GM12864 (cell line): ENCODE data around the gene BTBD9.

Experiments
- DNase-seq: peaks from one replicate; pipeline ENCODE4 v3.0.0-alpha.2; 2011; ENCODE audit warnings: low read depth
- H3K4me3 ChIP-seq: 2 replicates; pipeline ENCODE4 v1.5.1; 2011; ENCODE audit warnings: mild to moderate bottlenecking, low read depth, low read length, control low read depth
- TF ChIP-seq, protein P1 (sequence below): IDR thresholded peaks from 2 replicates; pipeline ENCODE4 v1.5.1; 2011; ENCODE audit warnings: low read depth, mild to moderate bottlenecking, moderate library complexity, low read length, control low read depth, inconsistent platforms; ENCODE audit errors: missing control alignments

Gene BTBD9

DNA sequence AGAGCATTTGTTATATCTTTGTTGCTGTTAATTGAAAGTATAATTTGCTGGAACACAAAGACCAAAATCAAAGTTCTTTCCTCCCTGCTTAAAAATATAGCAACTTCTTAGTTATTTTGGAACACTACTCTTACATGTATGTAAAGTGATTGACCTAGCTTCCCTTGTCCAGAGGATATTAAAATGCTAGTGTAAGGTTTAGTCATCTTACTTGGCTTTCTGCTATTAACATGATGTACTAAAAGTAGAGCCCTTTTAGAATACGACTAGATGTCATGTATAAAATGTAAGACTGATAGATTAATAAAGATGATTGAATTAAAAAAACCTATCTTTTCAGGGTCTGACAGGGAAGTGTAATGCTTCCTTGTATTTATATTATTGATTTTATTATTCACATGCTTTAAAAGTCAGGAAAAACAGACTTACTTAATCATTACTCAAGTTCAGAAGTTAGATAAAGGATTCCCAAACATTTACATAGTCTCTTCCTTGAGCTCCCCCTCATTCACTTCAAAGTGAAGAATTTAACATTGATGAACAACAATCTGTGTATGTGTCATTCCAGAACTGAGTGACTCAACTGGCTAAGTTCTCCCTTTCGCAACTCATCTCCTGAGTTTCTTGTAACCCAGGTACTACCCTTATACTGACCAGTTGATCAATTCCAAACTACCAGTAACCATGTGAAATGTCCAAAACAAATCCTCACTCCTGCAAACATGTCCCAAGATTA, 50.9 kb downstream of the BTBD9 start:
- DNase-seq, result no peak
- TF ChIP-seq, protein P1, sequence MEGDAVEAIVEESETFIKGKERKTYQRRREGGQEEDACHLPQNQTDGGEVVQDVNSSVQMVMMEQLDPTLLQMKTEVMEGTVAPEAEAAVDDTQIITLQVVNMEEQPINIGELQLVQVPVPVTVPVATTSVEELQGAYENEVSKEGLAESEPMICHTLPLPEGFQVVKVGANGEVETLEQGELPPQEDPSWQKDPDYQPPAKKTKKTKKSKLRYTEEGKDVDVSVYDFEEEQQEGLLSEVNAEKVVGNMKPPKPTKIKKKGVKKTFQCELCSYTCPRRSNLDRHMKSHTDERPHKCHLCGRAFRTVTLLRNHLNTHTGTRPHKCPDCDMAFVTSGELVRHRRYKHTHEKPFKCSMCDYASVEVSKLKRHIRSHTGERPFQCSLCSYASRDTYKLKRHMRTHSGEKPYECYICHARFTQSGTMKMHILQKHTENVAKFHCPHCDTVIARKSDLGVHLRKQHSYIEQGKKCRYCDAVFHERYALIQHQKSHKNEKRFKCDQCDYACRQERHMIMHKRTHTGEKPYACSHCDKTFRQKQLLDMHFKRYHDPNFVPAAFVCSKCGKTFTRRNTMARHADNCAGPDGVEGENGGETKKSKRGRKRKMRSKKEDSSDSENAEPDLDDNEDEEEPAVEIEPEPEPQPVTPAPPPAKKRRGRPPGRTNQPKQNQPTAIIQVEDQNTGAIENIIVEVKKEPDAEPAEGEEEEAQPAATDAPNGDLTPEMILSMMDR, result no peak
- no peak overlapping the region for H3K4me3 ChIP-seq

GRCh38 chr6:38587766-38588362, 51.9 kb downstream of the BTBD9 start:
- H3K4me3 ChIP-seq, result no peak overlapping the region
- DNase-seq, result no peak
- TF ChIP-seq, protein P1, result no peak

- TF ChIP-seq, protein P1, result no peak
- no peak overlapping the region for H3K4me3 ChIP-seq
- DNase-seq, result no peak
These were observed 52.7 kb downstream of the BTBD9 start for GRCh38 chr6:38586992-38587391.

DNA sequence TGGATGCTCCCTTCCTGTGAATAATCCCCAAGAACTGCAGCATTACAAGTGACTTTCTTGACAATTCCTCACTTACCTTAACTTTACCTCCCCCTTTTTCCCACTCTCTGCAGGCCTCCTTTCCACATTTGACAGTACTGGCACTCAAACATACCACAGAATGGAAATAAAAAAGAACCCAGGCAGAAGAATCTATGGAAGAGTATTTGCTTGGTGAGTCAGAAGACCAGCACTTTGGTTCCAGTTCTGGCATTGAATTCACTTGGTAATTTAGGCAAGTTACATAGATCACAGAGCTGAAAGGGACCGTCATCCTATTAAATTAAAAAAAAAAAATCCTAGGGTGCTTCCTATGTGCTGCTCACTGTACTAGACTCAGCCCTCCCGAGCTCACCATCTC, 55.0 kb downstream of the BTBD9 start:
- no peak overlapping the region for H3K4me3 ChIP-seq
- TF ChIP-seq, protein P1, result no peak
- no peak for DNase-seq

GRCh38 chr6:38583523-38583922, 56.2 kb downstream of the BTBD9 start:
- H3K4me3 ChIP-seq, result no peak overlapping the region
- no peak for DNase-seq
- TF ChIP-seq, protein P1, result no peak

DNA sequence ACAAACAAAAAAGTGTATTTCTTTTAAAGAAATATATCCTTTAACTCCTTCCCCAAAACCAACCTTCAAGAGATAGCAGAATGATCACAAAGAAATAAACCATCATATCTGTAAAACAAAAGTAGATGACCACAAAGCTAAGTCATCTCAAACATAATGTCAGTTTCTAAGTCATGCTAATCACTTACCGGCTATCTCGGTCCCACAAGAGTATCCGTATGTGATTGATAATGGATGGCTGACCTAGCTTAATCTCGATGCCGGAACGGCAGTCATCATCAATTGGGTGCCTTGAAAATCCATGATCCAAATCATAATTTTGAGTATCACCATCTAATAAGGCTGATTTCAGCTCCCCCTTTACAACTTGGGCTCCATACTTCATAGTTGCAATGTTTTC, 59.7 kb downstream of the BTBD9 start:
- no peak overlapping the region for H3K4me3 ChIP-seq
- TF ChIP-seq, protein P1, result no peak
- no peak for DNase-seq
